ENCODE data around the gene SLC35E3.

The SLC35E3 gene

GRCh38 chr12:68761901-68762630 is 16.1 kb downstream of the SLC35E3 start:
- H3K36me3 ChIP-seq: peaks cover 53 to 62% (median 55%) of the 10 kb centered on the region in 3 donors
- H3K4me3 ChIP-seq: no peak overlapping the region
- H3K9me3 ChIP-seq: no peaks in the 10 kb centered on the region
- TF ChIP-seq CTCF (IDR thresholded peaks at IDR 0.05): no peak
- intact Hi-C loops (cut with DNase I; ENCODE audit: low total_unique reads): no loop called here
- no peak overlapping the region for H3K27ac ChIP-seq
- no peaks in the 10 kb centered on the region for H3K4me1 ChIP-seq
- DNase-seq: no peak
- H3K27me3 ChIP-seq: no peaks in the 10 kb centered on the region

- Histone ChIP-seq H3K9me3 (no peaks in the 10 kb centered on the region), H3K27me3 (no peaks in the 10 kb centered on the region), H3K27ac (no peak overlapping the region), H3K36me3 (peaks cover 47 to 62% (median 55%) of the 10 kb centered on the region in 3 donors), H3K4me3 (no peak overlapping the region), H3K4me1 (no peaks in the 10 kb centered on the region)
- DNase-seq: no peak
- no peak for TF ChIP-seq CTCF (IDR thresholded peaks at IDR 0.05)
- intact Hi-C loops (cut with DNase I; ENCODE audit: low total_unique reads): no loop called here
Observed at GRCh38 chr12:68762691-68763090, 16.7 kb downstream of the SLC35E3 start.

GRCh38 chr12:68765696-68766095 is 19.7 kb downstream of the SLC35E3 start:
- no peak overlapping the region for H3K4me3 ChIP-seq
- no peaks in the 10 kb centered on the region for H3K27me3 ChIP-seq
- intact Hi-C loops (cut with DNase I; ENCODE audit: low total_unique reads): no loop called here
- H3K4me1 ChIP-seq: no peaks in the 10 kb centered on the region
- H3K27ac ChIP-seq: no peak overlapping the region
- TF ChIP-seq CTCF (IDR thresholded peaks at IDR 0.05): no peak
- H3K36me3 ChIP-seq: peaks cover 38 to 57% (median 49%) of the 10 kb centered on the region in 3 donors
- no peaks in the 10 kb centered on the region for H3K9me3 ChIP-seq
- DNase-seq: no peak

- Histone ChIP-seq H3K36me3 (peaks cover 31 to 47% (median 42%) of the 10 kb centered on the region in 3 donors), H3K9me3 (no peaks in the 10 kb centered on the region), H3K4me3 (no peak overlapping the region), H3K27ac (no peak overlapping the region), H3K27me3 (no peaks in the 10 kb centered on the region), H3K4me1 (no peaks in the 10 kb centered on the region)
- no peak for DNase-seq
- intact Hi-C loops (cut with DNase I; ENCODE audit: low total_unique reads): no loop called here
- TF ChIP-seq CTCF (IDR thresholded peaks at IDR 0.05): no peak
Observed at GRCh38 chr12:68766646-68767045, 20.7 kb downstream of the SLC35E3 start.

GRCh38 chr12:68767191-68767590 is 21.2 kb downstream of the SLC35E3 start:
- no peak for DNase-seq
- Histone ChIP-seq H3K4me3 (no peak overlapping the region), H3K27ac (no peak overlapping the region), H3K27me3 (no peaks in the 10 kb centered on the region), H3K9me3 (no peaks in the 10 kb centered on the region), H3K4me1 (no peaks in the 10 kb centered on the region), H3K36me3 (peaks cover 31 to 42% (median 41%) of the 10 kb centered on the region in 3 donors)
- no peak for TF ChIP-seq CTCF (IDR thresholded peaks at IDR 0.05)
- intact Hi-C loops (cut with DNase I; ENCODE audit: low total_unique reads): no loop called here

Measured in tibial artery (tissue), 4 donors.